ENCODE data around the gene JUN.
"Not testable (repeated sequence)": the region's sequence is repeated elsewhere in the genome, so short reads cannot be mapped to it uniquely, and the experiment has no call there.

Gene JUN

DNA sequence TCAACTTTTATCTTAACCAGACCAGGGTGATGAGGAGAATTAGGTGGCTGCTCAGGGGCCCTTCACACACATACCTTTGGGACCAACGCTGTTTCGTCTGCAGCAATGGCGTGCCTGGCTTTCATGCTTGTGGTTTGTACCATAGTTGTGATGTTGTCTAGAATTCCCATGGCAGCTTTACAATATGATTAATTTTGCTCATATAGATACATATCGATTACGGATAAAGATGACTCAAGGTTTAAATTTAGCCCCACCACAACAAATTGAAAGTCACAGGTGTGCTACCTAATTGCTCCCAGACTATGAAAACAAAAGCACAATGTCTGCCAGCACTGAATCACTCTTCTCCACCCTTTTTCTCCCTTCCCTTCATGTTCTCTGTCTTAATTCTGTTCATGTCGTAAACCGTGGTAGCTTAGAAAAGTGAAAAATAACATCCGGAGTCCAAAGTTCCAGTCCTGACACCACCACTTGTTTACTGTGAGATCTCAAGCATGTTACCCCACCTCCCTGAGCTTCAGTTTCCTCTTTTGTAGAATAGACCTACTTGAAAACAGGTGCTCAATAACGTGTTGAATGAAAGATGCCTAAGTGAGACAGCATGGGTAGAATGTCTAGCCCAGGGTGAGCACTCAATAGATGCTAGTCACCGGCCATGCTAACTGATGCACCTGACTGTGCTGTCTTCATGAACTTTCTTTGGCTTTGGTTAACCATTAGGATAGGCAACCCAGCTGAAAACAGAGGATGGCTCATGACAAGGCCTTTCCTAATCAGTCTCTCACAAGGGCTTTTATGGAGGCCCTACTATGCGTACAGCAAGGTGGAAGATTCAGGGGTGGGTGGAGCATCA, 22.1 kb upstream of the JUN start:
- DNase-seq: no peak

DNA sequence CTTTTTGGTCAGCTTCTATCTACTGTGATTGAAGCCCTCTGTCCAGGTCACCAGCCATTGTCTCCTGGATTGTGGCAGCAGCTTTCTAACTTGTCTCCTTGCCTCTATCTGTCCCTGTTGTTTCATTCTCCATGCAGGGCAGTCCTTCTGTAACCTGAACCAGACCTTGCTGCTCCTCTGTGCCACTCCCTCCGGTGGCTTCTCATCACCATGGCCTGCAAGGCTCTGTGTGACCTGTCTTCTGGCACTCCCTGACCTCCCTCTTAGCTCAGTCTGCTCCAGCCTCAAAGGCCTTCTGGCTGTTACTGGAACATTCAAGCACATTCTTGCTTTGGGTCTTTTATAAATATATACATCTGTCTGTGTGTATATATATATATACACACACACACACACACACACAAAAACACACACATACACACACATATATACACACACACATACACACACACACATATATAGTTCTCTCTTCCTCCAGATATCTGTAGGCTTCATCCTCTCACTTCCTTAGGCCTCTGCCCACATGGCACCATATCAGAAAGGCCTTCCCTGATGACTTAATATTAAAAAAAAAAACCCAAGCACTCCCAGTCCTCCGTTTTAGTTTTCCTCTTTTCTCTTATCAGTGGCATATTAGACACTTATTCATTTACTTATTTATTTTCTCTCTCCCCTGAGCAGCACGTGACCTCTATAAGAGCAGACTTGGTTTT, 21.2 kb upstream of the JUN start:
- DNase-seq: no peak

DNA sequence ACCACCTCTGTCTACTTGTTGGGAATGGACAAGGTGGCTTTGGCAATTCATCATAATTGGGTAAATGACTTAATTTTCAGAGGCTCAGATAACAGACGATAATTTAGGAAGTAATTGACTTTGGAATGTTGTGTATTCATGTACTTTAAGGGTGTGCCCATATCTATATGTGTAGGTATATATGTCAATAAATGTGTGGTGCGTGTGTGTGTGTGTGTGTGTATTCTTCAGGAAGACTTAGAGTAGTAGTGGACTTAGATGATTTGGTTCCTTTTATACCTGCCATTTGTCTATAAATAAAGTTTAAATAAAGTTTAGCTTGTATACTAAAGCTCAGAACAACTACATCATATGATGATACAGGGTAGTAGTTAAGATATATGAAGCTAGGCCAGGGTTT, 20.0 kb upstream of the JUN start:
- DNase-seq: no peak

DNA sequence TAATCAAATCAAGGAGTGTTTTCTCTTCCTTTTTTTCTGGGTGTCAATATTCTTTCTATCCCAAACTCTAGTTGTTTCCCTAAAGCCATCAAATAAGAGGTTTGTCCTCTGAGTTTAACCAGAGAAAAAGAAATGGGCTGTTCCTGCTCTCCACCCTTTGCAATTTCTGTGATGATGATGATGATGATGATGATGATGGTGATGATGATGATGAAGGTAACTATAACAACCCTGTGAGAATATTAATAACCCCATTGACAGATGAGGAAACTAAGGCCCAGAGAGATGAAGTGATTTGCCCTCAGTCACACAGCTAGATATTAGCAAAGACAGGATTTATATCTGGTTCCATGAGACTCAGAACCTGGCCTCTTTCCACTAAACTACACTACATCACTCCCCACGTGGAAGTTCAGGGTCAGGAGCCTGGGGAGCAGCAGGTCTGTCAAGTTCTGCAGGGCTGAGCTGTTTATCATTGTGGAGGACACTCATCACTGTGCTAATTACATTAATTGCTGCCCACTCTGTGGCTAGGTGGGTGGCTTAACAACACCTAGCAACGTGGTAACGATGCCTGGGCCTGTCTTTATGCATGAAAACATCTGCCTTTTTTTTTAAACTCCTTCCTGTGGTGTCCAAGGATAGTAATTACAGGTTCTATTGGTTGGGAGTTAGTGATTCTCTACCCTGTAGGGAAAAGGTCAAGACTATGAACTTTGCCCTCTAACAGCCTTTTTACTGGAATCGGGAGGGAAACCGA, 19.0 kb upstream of the JUN start:
- no peak for DNase-seq

DNA sequence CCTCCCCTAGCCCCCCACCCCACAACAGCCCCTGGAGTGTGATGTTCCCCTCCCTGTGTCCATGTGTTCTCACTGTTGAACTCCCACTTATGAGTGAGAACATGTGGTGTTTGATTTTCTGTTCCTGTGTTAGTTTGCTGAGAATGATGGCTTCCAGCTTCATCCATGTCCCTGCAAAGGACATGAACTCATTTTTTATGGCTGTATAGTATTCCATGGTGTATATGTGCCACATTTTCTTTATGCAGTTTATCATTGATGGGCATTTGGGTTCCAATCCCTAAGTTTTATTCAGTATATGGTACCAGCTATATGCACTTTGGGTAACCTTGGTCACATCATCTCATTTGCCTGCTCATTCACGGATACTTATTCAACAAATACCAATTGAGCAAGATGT, 17.4 kb upstream of the JUN start:
- DNase-seq: not testable (repeated sequence)

DNA sequence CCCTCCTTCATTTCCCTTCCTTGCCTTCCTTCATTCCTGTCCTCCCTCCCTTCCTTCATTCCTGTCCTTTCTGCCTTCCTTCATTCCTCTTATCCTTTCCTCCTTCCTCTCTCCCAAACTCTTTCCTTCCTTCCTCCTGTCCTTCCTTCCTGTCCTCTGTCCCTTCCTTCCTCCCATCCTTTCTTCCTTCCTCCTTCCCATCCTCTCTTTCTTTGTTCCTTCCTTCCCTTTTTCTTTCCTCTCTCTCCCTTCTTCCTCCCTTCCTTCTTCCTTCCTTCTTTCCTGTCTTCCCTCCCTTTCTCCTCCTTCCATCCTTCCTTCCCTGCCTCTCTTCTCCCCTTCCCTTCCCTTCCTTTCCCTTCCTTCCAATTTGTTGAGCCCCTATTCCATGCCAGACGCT, 15.8 kb upstream of the JUN start:
- DNase-seq: no peak

DNA sequence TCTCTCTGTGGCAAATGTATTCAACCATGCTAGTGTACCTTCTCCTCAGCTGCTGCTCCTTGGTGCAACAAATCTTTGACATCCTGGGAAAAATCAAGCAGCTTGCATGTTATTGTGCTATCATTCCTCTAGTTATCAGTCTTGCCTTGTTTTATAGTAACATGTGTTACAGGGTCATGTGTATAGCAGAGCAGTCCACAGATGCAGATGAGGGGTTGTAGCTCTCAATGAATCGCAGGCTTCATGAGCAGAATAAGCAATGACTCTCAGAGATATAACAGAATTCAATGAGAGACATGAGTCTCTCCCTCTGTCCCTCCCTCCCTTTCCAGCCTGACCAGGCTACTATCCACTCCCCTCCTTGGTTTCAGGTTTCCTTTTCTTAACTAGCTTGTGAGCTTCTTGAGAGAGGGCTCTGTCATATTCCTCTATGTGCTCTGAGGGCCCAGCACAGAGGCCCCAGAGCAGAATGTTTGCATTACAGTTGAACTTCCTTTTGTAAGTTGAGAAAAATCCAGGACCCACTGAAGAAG, 15.1 kb upstream of the JUN start:
- DNase-seq: no peak

DNA sequence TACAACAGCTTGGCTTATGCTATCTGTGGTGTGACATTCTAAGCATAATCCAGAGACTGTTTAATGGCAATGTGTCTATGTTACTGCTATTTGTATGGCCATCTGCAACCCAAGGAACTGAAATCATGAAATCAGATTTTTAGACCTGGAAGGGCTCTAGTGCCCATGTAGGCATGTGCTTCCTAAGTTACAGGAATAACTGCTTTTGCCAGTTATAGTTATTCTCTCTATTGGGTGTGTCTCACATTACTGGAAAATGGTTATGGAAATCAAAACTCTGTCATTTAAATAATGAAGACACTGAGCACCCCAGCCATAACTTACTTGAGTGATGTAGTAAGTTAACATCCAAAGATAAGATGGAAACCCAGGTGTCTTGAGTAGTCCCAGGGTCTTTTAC, 12.6 kb upstream of the JUN start:
- DNase-seq: no peak

DNA sequence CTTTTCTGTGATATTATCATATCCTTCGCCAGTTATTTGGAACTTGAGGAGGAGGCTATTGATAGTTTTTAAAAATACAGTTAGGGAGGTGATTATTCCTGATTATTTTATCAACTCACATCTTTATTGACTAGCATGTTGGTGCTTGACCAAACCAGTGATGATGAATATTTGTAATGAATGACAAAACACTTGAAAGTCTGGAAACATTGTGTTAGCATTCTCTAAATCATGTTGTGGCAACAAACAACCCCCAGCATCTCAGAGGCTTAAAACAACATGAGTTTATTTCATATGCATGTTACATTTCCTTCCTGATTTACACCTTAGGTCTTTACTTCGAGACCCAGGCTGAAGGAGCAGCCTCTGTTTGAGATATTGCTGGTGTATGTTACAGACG, 10.7 kb upstream of the JUN start:
- no peak for DNase-seq

DNA sequence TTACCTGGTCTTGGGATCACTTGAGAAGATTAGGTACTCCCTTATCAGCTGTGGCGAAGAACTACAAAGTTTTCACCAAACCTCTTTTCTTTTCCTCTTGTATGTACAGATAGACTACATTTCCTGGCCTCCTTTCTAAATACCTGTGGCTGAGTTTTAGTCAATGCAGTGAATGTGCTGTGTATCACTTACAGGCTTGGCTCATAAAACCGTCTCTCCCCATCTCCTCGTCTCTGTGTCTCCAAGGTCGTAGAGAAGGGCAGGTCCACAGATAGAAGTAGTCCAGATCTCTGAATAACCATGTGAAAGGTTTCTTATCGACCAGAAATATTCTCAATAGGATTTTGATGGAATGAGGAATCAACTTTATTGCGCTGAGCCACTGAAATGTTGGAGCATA, 9.0 kb upstream of the JUN start:
- DNase-seq: no peak

DNA sequence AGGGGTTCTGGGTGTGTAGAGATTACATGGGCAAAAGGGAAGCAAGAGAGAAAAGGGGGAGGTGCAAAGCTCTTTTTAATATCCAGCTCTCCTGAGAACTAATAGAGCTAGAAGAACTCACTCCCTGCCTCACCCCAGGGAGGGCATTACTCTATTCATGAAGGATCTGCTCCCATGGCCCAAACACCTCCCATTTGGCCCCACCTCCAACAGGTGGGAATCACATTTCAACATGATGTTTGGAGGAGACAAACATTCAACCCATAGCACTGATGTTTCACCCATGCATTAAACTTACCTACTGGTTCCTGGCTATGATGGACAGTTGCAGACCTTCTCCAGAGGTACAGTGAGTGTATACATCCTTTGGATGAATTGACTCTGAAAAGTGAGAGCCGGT, 7.3 kb upstream of the JUN start:
- no peak for DNase-seq

DNA sequence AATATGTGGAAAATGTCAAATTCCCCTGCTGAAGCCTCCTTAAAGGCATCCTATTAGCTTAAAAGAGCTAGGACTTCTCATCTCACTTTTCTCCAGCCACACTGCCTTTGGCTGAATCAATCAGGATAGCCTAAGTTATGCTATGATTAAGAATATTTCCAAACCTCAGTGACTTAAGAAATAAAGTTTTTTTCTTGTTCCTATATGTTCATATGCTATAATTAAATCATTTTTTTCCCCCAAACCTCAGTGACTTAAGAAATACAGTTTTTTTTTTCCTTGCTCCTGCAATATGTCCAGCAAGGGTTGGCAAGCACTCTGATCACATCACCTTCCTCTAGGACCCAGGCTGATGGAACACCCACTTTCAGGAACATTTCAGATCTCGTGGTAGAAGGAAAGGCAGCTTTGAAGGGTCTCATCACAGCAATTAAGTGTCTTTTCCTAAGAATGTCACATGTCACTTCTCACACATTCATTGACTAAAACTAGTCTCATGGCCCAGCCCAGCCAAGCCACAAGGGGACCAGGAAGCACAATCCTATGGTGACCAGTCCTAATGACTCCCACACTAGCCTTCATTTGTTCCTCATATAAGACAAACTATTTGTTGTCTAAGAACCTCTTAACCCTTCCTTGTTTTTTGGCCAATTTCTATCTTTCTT, 6.3 kb upstream of the JUN start:
- DNase-seq: no peak

DNA sequence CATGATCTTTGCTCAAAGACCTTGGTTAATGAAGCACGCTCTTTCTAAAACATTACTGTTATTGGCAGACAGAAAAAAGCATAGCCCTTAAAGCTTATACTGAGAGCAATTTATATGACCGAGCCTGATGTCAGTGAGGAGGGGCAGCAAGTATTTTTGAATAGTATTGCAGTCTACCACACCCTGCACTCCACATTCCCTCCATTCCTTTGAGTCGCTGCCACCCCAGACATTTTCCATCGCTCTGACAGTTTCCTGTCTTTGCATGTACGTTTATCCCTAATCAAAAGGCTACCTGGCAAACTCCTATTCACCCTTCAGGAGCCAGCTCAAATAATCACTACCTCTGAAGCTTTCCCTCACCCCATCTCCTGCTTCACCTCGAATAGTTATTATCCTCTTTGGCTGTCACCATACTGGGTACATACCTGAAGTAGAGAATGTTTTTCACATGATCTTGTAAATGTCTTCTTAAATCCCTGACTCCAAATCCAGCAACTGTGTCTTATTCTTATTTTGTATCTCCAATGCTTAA, 5.5 kb upstream of the JUN start:
- DNase-seq: no peak

DNA sequence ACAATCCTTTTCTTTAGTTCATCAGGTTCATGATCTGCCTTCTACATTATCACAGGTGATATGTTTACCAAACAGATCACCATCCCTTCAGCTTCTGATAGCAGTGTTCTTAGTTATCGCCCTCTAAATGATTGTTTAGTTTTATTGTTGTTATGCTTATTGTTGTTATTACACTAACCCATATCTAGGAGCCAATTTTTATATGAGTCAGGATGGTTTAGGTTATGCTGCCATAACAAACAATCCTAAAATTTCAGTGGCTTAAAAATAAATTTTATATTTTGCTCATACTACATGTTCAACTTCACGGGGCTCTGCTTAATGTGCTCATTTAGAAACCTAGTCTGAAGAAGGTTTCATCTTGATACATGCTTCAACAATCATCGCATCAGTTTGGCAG, 4.4 kb upstream of the JUN start:
- DNase-seq: no peak

DNA sequence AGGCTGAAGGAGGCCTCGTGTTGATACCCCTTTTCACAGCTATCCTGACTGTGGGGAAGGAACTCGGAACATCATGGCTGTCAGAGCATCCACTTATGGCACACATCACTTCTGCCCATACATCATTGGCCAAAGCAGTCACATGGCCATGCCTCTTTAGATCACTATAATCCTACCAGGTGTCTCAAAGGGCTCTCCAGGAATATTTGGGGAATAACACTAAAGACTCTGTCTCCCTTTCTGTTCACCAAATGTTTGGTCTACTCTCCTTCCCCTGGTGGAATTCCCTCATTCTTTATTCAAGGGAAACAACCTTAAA, 3.0 kb upstream of the JUN start:
- no peak for DNase-seq

DNA sequence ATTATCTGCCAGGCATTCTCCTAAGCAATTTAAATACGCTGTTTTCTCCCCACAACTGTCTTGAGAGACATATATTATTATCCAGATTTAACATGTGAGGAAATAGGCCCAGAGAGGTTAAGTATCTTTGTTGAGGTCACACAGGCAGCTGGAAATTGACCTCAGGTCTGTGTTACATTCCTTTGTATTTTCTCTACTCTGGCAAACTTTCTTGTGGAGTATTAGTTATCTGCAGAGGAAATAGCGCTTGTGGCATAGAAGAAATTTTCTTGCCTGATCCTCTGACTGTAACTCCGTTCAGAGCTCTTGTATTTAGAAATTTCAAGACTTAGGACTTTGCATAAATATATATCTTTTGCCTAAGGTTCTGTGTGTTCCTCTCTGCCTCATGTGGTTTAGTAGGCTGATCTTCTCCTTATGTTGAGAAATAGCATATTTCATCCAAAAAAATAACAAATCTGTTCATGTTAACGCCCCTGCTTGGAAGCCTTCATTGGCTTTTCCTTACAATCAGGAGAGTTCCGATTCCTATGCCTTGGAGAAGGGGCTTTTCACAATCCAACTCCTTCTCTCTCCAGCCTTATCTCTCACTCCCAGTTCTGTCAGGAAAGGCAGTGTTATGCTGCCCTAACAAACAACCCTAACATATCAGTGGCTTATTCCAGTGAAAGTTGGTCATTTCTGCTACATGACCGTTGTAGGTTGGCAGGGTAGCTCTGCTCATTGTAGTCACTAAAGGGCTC, 2.5 kb upstream of the JUN start:
- no peak for DNase-seq

DNA sequence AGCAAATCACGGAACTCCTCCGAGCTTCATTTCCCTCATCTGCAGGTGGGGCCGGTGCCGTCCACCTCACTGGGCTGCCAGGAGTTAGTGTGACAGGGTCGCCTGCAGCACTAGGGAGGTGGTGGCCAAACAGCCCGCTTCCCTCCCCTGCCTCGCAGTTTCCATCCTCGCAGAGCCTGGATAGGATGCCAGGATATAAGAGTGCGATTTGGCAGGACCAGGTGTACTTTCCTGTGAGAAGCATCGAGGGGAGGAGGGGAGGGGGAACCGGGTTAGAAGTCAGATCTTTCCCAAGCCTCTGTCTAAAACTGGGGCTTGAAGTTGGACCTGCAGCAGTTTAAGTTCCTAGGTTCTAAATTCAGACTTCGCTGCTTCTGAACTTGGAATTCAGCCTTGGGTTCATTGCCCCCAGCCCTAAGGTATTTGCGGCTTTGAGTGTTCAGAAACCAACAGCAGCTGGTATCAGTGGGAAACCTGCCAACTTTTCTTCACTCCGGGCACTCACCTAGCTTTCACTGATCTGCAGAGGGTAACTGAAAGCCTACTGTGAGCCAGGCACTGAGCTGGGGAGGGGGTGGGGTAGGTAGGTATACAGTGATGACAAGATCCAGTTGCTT, 1.7 kb upstream of the JUN start:
- DNase-seq: no peak

DNA sequence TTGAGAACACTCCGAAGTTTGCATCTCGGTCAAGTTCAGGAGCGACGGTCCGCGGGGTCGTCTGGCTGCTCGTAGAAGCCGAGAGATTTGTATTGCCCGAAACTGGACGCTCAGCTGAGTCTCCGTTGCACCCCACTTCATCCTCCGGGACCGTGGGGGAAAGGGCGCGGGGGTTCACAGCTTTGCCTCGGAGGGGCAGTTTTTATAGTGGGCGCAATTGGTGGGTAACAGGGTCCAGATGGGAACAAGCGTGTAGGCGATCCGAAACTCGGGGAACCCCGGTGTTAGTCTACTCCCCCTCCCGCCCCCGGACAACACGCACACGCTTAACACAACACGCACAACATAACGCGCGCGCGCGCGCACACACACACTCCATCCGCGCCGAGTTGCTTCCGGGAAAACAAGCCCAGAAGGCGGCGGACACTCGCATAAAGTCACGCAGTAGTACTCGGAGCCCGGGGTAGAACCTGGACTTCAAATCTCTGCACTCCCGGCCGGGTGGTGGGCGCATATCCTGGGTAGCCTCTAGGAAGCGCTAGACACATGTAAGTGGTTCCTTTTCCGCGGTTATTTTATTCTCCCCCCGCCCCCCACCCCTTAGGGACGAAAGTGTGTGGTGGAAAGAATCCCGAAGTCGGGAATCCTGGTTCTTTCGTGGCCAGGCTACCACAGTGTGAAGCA, 1.1 kb upstream of the JUN start:
- peak; percentile 58 for DNase-seq

DNA sequence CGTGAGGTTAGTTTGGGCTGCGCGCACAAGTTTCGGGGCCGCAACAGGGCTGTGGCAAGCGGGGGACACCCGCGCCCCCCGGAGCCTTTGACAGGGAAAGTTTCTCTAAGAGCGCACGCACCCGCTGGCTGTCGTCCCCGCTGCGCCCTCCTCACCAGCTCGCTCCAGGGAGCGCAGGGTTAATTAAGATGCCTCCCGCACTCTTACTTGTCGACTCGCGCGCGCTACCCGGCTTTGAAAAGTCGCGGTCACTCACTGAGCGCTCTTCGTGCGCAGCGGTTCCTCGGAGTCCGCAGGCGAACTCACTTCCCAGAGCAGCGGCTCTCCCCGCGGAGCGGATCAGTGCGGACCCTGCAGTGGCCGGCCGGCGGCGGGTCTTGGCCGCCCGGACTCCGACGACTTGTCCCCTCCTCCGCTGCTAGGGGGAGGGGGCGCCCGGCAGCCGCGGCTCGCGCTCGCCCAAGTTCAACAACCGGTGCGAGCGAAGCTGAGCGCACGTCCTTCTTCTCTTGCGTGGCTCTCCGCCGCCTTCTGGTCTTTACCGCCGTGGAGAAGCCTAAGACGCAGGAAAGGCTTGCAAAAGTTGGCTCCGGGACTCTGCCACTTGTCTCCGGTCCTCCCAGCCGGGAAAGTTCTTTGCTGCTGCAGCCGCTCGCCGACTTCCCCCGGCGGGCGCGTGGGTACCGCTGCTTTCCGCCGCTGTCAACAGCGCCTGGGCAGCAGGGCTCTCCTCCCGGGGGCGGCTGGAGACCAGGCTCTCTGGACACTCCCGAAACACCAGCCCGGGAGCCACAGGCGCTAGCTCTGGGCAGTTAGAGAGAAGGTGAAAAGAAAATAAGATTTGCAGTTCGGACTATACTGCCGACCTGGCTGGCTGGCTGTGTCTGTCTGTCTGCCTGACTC, 506 bp downstream of the JUN start:
- no peak for DNase-seq
